Adrenal gland (tissue), 12 donors: ENCODE data around the gene SLC4A5. TPM values are rescaled to one million over a fixed set of nuclear protein-coding genes. Genes with fewer than 3 reads are reported as not detected.

Source experiments
- DNase-seq, 7 donors: peaks; one replicate each; pipeline ENCODE4 v3.0.0-alpha.2; 2019 to 2020
- H3K27ac ChIP-seq, 5 donors: fragments of 200-600 bp; sonication (generic) in 4 of 5; 1 replicate in 3 of 5; 2 replicates in 2 of 5; pipeline versions ENCODE4 v1.5.1 to v1.8.0; 2016 to 2020; ENCODE audit warnings: mild to moderate bottlenecking in 1 of 5
- H3K27me3 ChIP-seq: fragments of 200-600 bp; 2 replicates; pipeline ENCODE4 v1.8.0; 2021
- H3K36me3 ChIP-seq, 2 donors: fragments of 200-600 bp; replicated peaks in 1 of 2; 1 replicate in 1 of 2; 2 replicates in 1 of 2; pipeline versions ENCODE4 v1.5.1 to v1.8.0; 2018 to 2022
- H3K4me1 ChIP-seq, 2 donors: fragments of 200-600 bp; replicated peaks in 1 of 2; 1 replicate in 1 of 2; 2 replicates in 1 of 2; pipeline versions ENCODE4 v1.5.1 to v1.8.0; 2018 to 2021
- H3K4me3 ChIP-seq, 4 donors: fragments of 200-600 bp; sonication (generic) in 3 of 4; one replicate each; pipeline ENCODE4 v1.5.1; 2016 to 2018
- H3K9me3 ChIP-seq, 3 donors: fragments of 200-600 bp; sonication (generic) in 1 of 3; replicated peaks in 1 of 3; 1 replicate in 2 of 3; 2 replicates in 1 of 3; pipeline versions ENCODE4 v1.5.1 to v1.8.0; 2016 to 2021
- CTCF ChIP-seq, 6 experiments: fragments of 450-650 bp in 4 of 6; fragments of 200-600 bp in 2 of 6; sonication (generic) in 1 of 6; IDR thresholded peaks; 1 replicate in 5 of 6; 2 replicates in 1 of 6; pipeline versions ENCODE4 v1.5.1 to v1.8.0; 2016 to 2021; ENCODE audit warnings: antibody characterized with exemption in 6 of 6, mild to moderate bottlenecking in 2 of 6, moderate library complexity in 1 of 6
- POLR2A ChIP-seq, 2 donors: fragments of 450-650 bp; IDR thresholded peaks; one replicate each; pipeline ENCODE4 v1.6.1; 2017; ENCODE audit warnings: antibody characterized with exemption in 2 of 2, mild to moderate bottlenecking in 2 of 2, moderate library complexity in 1 of 2
- WGBS, 4 donors: extraction: QIAGEN DNeasy Blood & Tissue Kit in 2 of 4; methylation state at CpG; one replicate each; pipeline versions ENCODE4 v1.1.5 to v1.1.7; 2013 to 2017; 5-methylcytosine and 5-hydroxymethylcytosine counted together
- intact Hi-C, 2 donors: fragments of 100-400 bp; cut with DNase I; formaldehyde crosslinking; loops; one replicate each; pipeline versions ENCODE4 v1.14.1 to v1.15.0; 2022 to 2023
- polyA plus RNA-seq, 3 donors: library from polyadenylated mRNA; stranded (reverse); fragments of 200-250 nt in 2 of 3; fragments of 350-450 nt in 1 of 3; fragmentation: Illumina TruSeq in 1 of 3; extraction: RNeasy Lipid Tissue Mini Kit (QIAGEN cat#74804) in 1 of 3; gene quantifications; one replicate each; pipeline ENCODE4 v1.2.3, GENCODE V29; 2013 to 2014
- total RNA-seq, 9 donors: library from RNA; depleted of rRNA in 4 of 9; stranded (reverse); fragments of >200 nt in 4 of 9; fragments of 120-200 nt in 1 of 9; fragmentation: NEBNext Ultra II Directional in 1 of 9; extraction: Animal tissue kit (Norgen Biotek cat#: 25700) in 1 of 9; gene quantifications; one replicate each; pipeline versions ENCODE4 v1.1.0 to v1.2.4, GENCODE V29; 2013 to 2023
- donor health status: healthy with polysubstance abuse.
- donor health status: Bipolar disorder and iron deficiency.
- donor health status: DM: yes; HTN: yes; CAD: no.
- donor health status: DM: no; HTN: no; CAD: no.
- donor health status: DM: no; HTN: no; CAD: no.
- donor health status: DM: yes; HTN: yes; CAD: no.

SLC4A5 gene
- total and polyA plus RNA-seq, 12 donors: 0.14 to 2.7 (median 0.74) TPM; not detected in 1

GRCh38 chr2:74226648-74227213 lies 116.5 kb downstream of the SLC4A5 start:
- Histone ChIP-seq H3K27me3 (no peaks in the 10 kb centered on the region), H3K4me1 (no peaks in the 10 kb centered on the region), H3K27ac (no peak overlapping the region), H3K9me3 (no peaks in the 10 kb centered on the region), H3K4me3 (no peak overlapping the region), H3K36me3 (no peaks in the 10 kb centered on the region)
- TF ChIP-seq POLR2A (IDR thresholded peaks at IDR 0.05) (no peak), CTCF (IDR thresholded peaks at IDR 0.05) (no peak)
- intact Hi-C loops: no loop called here
- no peak for DNase-seq
- WGBS, 4 donors: 84 to 90% (median 90%) methylated on average over 16 to 21 of the region's 21 CpGs

GRCh38 chr2:74225698-74226459 lies 117.3 kb downstream of the SLC4A5 start:
- Histone ChIP-seq H3K4me1 (no peaks in the 10 kb centered on the region), H3K36me3 (no peaks in the 10 kb centered on the region)
- WGBS, 4 donors: 79 to 86% (median 84%) methylated on average over 4 of the region's 4 CpGs

GRCh38 chr2:74223941-74224770 lies 119.1 kb downstream of the SLC4A5 start:
- H3K4me1 ChIP-seq: no peaks in the 10 kb centered on the region
- DNase-seq: no peak
- H3K36me3 ChIP-seq: no peaks in the 10 kb centered on the region
- H3K27ac ChIP-seq: no peak overlapping the region
- TF ChIP-seq CTCF (IDR thresholded peaks at IDR 0.05) (no peak), POLR2A (IDR thresholded peaks at IDR 0.05) (no peak)
- no peaks in the 10 kb centered on the region for H3K27me3 ChIP-seq
- intact Hi-C loops: no loop called here
- H3K9me3 ChIP-seq: no peaks in the 10 kb centered on the region
- no peak overlapping the region for H3K4me3 ChIP-seq
- WGBS, 4 donors: 92 to 95% (median 94%) methylated on average over 7 to 8 of the region's 8 CpGs

More at GRCh38 chr2:74225698-74226459, 117.3 kb downstream of the SLC4A5 start:
- Histone ChIP-seq H3K27me3 (no peaks in the 10 kb centered on the region), H3K9me3 (no peaks in the 10 kb centered on the region), H3K27ac (no peak overlapping the region), H3K4me3 (no peak overlapping the region)
- intact Hi-C loops: no loop called here
- TF ChIP-seq POLR2A (IDR thresholded peaks at IDR 0.05): no peak
- no peak for TF ChIP-seq CTCF (IDR thresholded peaks at IDR 0.05)
- no peak for DNase-seq

- WGBS, 4 donors: 89 to 100% (median 95%) methylated on average over 6 of the region's 6 CpGs
- intact Hi-C loops: no loop called here
- H3K4me1 ChIP-seq: no peaks in the 10 kb centered on the region
Observed at GRCh38 chr2:74222300-74222650, 120.9 kb downstream of the SLC4A5 start.

More at GRCh38 chr2:74222300-74222650, 120.9 kb downstream of the SLC4A5 start:
- no peak for TF ChIP-seq POLR2A (IDR thresholded peaks at IDR 0.05)
- no peak for TF ChIP-seq CTCF (IDR thresholded peaks at IDR 0.05)
- H3K9me3 ChIP-seq: no peaks in the 10 kb centered on the region
- no peak for DNase-seq
- H3K4me3 ChIP-seq: no peak overlapping the region
- H3K36me3 ChIP-seq: no peaks in the 10 kb centered on the region
- no peaks in the 10 kb centered on the region for H3K27me3 ChIP-seq
- no peak overlapping the region for H3K27ac ChIP-seq
